HG02943 (cell line): ENCODE measurements around the gene NUDT10.
"Not testable (repeated sequence)": the region's sequence is repeated elsewhere in the genome, so short reads cannot be mapped to it uniquely, and the experiment has no call there.

Source experiments
- ATAC-seq: cut with Tn5 transposase; IDR thresholded peaks from one replicate; pipeline ENCODE4 v1.9.1; 2021; ENCODE audit warnings: mild to moderate bottlenecking, low read depth, moderate library complexity; ENCODE audit not compliant: unreplicated experiment

The NUDT10 gene

DNA sequence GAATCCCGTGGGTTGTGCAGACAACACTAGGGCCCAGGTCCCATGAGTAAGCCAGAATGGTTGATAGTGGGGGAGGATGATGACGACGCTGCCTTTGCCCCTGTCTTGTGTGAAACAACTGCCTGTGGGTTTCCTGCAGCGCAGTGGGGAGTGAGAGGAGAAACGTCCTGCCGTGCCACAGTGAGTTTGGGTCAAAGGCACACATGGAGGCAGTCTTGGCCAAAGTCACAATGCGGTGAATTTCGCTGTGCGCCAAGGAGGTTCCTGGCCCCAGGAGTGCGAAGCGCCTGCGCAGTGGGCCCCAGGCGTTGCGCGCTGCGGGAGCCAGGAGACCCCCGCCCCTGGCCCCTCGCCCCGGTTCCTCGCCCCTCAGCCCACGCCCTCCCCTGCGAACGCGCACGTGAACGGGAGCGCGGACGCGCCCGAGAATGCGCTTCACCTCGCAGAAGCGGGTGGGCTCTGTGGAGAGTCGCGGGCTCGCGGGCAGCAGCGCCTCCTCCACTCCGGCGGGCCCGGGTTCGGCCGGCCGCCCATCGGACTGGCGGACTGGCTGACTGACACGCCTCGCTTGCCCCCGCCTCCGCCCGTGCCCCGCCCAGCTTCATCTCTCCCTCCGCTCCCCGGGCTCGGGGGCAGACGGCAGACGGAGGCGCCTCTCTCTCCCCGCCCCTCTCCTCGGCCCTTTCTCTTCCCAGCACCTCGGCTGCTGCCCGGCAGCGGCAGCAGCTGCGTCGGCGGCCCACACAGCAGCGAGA, at the start of gene NUDT10:
Gene NUDT10, plus strand, starts transcription at position 635 of the 755 bp plus-strand sequence. CDS start 144 bp downstream, outside the sequence.
- no peak for ATAC-seq

DNA sequence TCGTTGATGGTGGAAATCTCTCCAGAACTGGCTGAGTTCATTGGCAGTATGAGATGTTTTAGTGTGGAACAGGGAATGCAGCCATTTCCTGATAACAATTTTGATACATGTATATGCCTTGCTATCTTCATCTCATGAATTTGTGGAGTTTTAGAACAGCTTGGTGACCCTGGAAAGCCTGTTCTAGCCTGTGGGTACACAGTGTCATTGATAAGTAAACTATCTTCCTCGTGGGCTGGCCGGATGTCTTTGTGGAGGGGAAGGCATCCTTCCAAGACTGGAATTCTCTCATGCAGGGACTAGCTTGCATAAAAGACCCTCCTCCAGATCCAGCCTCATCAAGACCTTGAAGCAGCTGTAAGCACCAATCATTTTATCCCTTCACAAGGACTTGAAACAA, 40.2 kb upstream of the NUDT10 start:
- ATAC-seq: no peak

DNA sequence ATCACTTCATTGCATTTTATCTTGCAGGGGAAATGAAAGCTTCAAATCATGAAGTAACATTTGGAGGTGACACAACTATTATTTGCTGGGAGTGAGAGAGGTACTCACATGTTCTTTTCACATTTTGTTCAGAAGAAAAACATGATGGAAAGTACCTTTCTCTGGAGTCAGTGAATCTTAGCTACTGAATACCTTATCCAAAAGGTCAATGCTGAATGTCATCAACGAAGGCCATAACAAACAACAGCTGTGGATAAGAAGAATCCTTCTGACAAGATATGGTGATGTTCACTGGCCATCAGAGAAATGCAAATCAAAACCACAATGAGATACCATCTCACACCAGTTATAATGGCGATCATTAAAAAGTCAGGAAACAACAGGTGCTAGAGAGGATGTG, 36.5 kb upstream of the NUDT10 start:
- ATAC-seq: no peak

DNA sequence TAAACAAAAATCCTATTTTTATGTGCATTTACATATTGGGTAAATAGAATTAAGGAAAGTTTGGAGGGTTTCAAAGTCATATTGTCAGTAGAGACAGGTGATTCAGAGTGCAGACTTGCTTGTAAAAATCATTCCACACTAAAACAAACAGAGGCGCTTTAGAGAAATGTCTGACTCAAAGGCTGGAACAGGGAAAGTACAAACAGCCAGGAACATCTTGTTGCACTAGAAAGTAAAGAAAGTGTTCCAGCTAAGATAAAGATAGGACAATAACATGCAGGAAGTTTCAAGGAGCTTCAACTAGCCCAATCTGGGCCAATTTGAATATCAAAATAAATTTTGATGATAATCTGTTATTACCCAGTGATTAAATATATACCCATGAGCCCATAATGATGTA, 16.4 kb upstream of the NUDT10 start:
- no peak for ATAC-seq

DNA sequence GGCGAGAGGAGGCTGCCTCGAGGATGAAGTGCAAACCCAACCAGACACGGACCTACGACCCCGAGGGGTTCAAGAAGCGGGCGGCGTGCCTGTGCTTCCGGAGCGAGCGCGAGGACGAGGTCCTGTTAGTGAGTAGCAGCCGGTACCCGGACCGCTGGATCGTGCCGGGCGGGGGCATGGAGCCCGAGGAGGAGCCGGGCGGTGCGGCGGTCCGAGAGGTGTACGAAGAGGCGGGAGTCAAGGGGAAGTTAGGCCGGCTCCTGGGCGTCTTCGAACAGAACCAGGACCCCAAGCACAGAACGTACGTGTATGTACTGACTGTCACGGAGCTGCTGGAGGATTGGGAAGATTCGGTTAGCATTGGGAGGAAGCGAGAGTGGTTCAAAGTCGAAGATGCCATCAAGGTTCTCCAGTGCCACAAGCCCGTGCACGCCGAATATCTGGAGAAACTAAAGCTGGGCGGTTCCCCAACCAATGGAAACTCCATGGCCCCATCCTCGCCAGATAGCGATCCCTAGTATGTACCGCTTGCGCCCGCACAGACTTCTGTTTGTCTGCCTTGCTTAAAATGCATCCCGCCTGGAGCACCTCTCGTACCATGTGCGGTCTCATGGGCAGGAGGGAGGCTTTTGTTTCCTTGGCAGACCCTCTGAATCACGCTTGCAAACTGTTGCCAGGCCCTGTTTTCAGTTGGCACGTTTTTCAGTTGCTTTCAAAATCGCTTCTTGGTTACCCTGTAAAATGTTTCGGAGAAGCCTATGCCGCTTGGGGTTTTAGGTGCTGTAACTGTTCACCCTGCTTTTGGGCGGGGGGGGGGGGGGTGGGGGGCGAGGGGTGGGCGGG, 542 bp downstream of the NUDT10 start:
- ATAC-seq: not testable (repeated sequence)

DNA sequence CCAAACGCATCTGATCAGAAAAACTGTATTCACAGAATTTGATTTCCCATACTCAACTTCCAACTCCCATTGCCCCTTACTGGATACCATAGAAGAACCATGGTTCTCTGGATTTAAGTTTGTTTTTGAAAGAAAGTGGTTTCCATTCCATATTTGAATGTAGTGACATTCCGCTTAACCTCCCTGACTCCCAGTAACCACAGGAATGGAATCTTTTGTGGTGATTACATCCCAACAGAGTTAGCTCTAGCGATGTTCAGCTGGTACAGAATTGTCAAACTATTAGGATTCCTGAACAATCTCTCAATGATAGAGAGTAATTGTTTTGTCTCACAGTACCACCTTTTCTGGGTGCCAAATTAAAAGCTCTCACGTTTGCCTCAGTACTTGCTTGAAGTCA, 1.7 kb downstream of the NUDT10 start:
- no peak for ATAC-seq

DNA sequence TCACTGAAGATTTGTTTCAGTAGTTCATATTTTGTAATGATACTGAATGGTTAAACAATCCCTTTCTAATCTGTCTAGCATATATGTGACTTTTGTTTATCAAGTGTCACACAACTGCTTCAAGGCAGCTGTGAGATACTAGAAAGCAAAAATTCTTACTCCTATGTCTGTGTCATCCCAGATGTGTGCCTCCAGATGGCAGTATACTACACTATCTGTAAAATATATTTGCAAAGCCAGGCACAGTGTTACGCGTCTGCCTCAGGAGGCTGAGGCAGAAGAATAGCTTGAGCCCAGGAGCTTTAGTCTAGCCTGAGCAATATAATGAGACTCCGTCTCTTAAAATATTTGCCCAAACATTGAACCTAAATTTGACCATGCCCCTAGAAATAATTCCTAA, 4.0 kb downstream of the NUDT10 start:
- ATAC-seq: no peak

DNA sequence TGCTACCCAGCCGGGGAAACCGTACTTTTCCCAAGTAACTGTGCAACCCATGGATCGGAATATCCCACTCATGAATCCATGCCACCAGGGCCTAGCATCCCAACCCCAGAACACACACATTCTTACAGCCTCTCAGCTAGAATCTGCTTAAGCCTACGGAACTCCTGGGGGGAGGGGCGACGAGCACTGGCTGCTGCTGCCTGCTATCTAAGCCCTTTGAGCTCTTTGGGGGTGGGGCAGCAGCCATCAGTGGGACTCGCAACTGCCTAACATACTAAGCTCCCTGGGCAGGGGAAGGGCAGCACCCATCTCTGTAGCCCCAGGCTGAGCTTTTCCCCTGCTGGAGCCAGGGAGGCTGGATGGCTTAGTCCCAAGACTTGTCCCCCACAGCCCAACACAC, 28.6 kb downstream of the NUDT10 start:
- ATAC-seq: no peak

DNA sequence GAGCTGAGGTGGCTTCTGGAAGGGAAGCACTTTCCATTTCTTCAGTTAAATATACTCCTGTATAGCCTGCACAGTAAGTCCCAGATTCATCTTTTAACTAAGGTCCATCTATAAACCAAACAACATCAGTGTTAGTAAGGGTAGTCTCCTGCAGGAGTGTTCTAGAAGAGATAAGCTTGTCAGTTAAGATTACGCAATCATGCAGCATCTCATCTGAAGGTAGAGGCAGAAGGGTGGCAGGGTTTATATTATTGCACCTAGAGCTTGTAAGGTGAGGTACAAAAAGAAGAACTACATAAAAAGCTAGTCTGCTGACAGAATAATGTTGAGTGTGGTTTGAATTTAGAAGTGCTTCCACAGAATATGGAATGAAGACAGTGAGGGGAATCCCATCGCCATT, 44.0 kb downstream of the NUDT10 start:
- ATAC-seq: no peak
